Activated CD8-positive, alpha-beta T cell treated with anti-CD3 and anti-CD28 coated beads for 36 hours (primary cell): Measurements from ENCODE around the gene TGFB1I1. TPM values are rescaled to one million over a fixed set of nuclear protein-coding genes. Genes with fewer than 3 reads are reported as not detected.

Experiments used
- ATAC-seq: fragments of 200-7000 bp; cut with Tn5 transposase; one replicate; pipeline ENCODE4 v1.10.0; 2021; ENCODE audit warnings: mild to moderate bottlenecking, moderate library complexity
- CTCF ChIA-PET: fragments of 350-600 bp; sonication (Branson Sonifier 250); formaldehyde crosslinking; loops from one replicate; lab custom pipeline; 2021; ENCODE audit warnings: antibody characterized with exemption; lab: Charles Lee
- POLR2A ChIA-PET: fragments of 350-600 bp; sonication (Branson Sonifier 250); formaldehyde crosslinking; loops from one replicate; lab custom pipeline; 2021; ENCODE audit warnings: antibody characterized with exemption; lab: Charles Lee
- DNase-seq: peaks from one replicate; pipeline ENCODE4 v3.0.0-alpha.2; 2020
- H3K27ac Mint-ChIP-seq: one replicate; pipeline ENCODE4 v1.8.0; 2021; ENCODE audit warnings: mild to moderate bottlenecking, mixed read lengths
- H3K27me3 Mint-ChIP-seq: one replicate; pipeline ENCODE4 v1.8.0; 2021; ENCODE audit warnings: mixed read lengths
- H3K36me3 Mint-ChIP-seq: one replicate; pipeline ENCODE4 v1.8.0; 2021; ENCODE audit warnings: low read depth, mixed read lengths
- H3K4me1 Mint-ChIP-seq: one replicate; pipeline ENCODE4 v1.8.0; 2021; ENCODE audit warnings: low read depth, mixed read lengths
- H3K4me3 Mint-ChIP-seq: one replicate; pipeline ENCODE4 v1.8.0; 2021; ENCODE audit warnings: mild to moderate bottlenecking, moderate library complexity, mixed read lengths
- H3K9me3 Mint-ChIP-seq: one replicate; pipeline ENCODE4 v1.8.0; 2021; ENCODE audit warnings: mixed read lengths
- CTCF ChIP-seq: fragments of 200-600 bp; IDR thresholded peaks from one replicate; pipeline ENCODE4 v1.8.0; 2022; ENCODE audit warnings: antibody characterized with exemption, mild to moderate bottlenecking
- intact Hi-C: fragments of 100-400 bp; cut with micrococcal nuclease; formaldehyde crosslinking; loops from one replicate; pipeline ENCODE4 v1.10.0; 2022
- total RNA-seq, 2 experiments: library from RNA; stranded (reverse); gene quantifications; one replicate each; pipeline ENCODE4 v1.2.3, GENCODE V29; 2021

TGFB1I1 gene
- total RNA-seq, 2 experiments from 2014 or later: 0.92 to 1.2 TPM

- intact Hi-C loops: loop anchor here (10.0 kb wide), 1 partner anchor 206 kb away; a partner anchor contains a TSS
- CTCF ChIA-PET: interaction anchor here (1.3 to 2.9 kb wide), 3 partner anchors 49 to 349 kb away, joined by 4 to 12 read pairs (median 4); partner anchors contain the start of gene ARMC5
- H3K27ac Mint-ChIP-seq: peak overlapping the region; percentile 98
Observed at GRCh38 chr16:31508706-31509195, 36.8 kb downstream of the TGFB1I1 start.

GRCh38 chr16:31513126-31513525, 41.2 kb downstream of the TGFB1I1 start:
- no peak for TF ChIP-seq CTCF
- H3K27ac Mint-ChIP-seq: no peak overlapping the region
- CTCF ChIA-PET: no interaction called here
- no peaks in the 10 kb centered on the region for H3K27me3 Mint-ChIP-seq
- H3K4me3 Mint-ChIP-seq: no peak overlapping the region
- intact Hi-C loops: no loop called here
- peaks cover 8% of the 10 kb centered on the region for H3K9me3 Mint-ChIP-seq
- peaks cover 2% of the 10 kb centered on the region for H3K36me3 Mint-ChIP-seq
- no peak for ATAC-seq
- no peak for DNase-seq
- peaks cover 15% of the 10 kb centered on the region for H3K4me1 Mint-ChIP-seq
- POLR2A ChIA-PET: no interaction called here

More at GRCh38 chr16:31508706-31509195, 36.8 kb downstream of the TGFB1I1 start:
- Mint-ChIP-seq H3K27me3 (no peaks in the 10 kb centered on the region), H3K36me3 (peaks cover 7% of the 10 kb centered on the region), H3K4me1 (peaks cover 45% of the 10 kb centered on the region), H3K9me3 (peaks cover 2% of the 10 kb centered on the region), H3K4me3 (peak overlapping the region; percentile 98)
- no peak for TF ChIP-seq CTCF
- ATAC-seq (no peak), DNase-seq (no peak)
- POLR2A ChIA-PET: interaction anchor here (0.7 to 3.0 kb wide), 12 partner anchors 10 to 368 kb away, joined by 3 to 17 read pairs (median 4); partner anchors contain the start of genes ARMC5 and ZNF267

- H3K27me3 Mint-ChIP-seq: no peaks in the 10 kb centered on the region
- DNase-seq (no peak), ATAC-seq (no peak)
- H3K36me3 Mint-ChIP-seq: peaks cover 2% of the 10 kb centered on the region
- peaks cover 8% of the 10 kb centered on the region for H3K9me3 Mint-ChIP-seq
- intact Hi-C loops: no loop called here
- H3K27ac Mint-ChIP-seq: no peak overlapping the region
- no peak for TF ChIP-seq CTCF
- H3K4me1 Mint-ChIP-seq: peaks cover 13% of the 10 kb centered on the region
- ChIA-PET POLR2A (no interaction called here), CTCF (no interaction called here)
- H3K4me3 Mint-ChIP-seq: no peak overlapping the region
Observed at GRCh38 chr16:31513884-31514283, 41.9 kb downstream of the TGFB1I1 start.

GRCh38 chr16:31517800-31518402, 45.9 kb downstream of the TGFB1I1 start:
- peaks cover 6% of the 10 kb centered on the region for H3K9me3 Mint-ChIP-seq
- intact Hi-C loops: no loop called here
- CTCF ChIA-PET: no interaction called here

More at GRCh38 chr16:31517800-31518402, 45.9 kb downstream of the TGFB1I1 start:
- no peak for TF ChIP-seq CTCF
- DNase-seq: no peak
- Mint-ChIP-seq H3K4me3 (no peak overlapping the region), H3K27ac (no peak overlapping the region), H3K36me3 (no peaks in the 10 kb centered on the region), H3K27me3 (no peaks in the 10 kb centered on the region), H3K4me1 (no peaks in the 10 kb centered on the region)
- POLR2A ChIA-PET: no interaction called here
- ATAC-seq: no peak
